GM21423 (cell line): Measurements from ENCODE around the gene TMEM156.
"Not testable (repeated sequence)": the region's sequence is repeated elsewhere in the genome, so short reads cannot be mapped to it uniquely, and the experiment has no call there.

Source experiments
- ATAC-seq: cut with Tn5 transposase; IDR thresholded peaks from one replicate; pipeline ENCODE4 v1.9.1; 2021; ENCODE audit warnings: mild to moderate bottlenecking, moderate library complexity; ENCODE audit not compliant: unreplicated experiment

Gene TMEM156

GRCh38 chr4:38994135-38994534 is 38.1 kb downstream of the TMEM156 start:
- ATAC-seq: no peak

GRCh38 chr4:38993683-38994082 is 38.5 kb downstream of the TMEM156 start:
- no peak for ATAC-seq

- ATAC-seq: no peak
These were observed 42.0 kb downstream of the TMEM156 start for GRCh38 chr4:38990241-38990640.

- ATAC-seq: no peak
These were observed 42.7 kb downstream of the TMEM156 start for GRCh38 chr4:38989487-38989886.

GRCh38 chr4:38988353-38988752 is 43.9 kb downstream of the TMEM156 start:
- not testable (repeated sequence) for ATAC-seq

GRCh38 chr4:38987491-38987890 is 44.7 kb downstream of the TMEM156 start:
- no peak for ATAC-seq

- no peak for ATAC-seq
These were observed 46.7 kb downstream of the TMEM156 start for GRCh38 chr4:38985410-38986100.

- no peak for ATAC-seq
These were observed 48.2 kb downstream of the TMEM156 start for GRCh38 chr4:38983787-38984598.

GRCh38 chr4:38983291-38983690 is 48.9 kb downstream of the TMEM156 start:
- no peak for ATAC-seq

- no peak for ATAC-seq
These were observed 49.7 kb downstream of the TMEM156 start for GRCh38 chr4:38982361-38983095.

- no peak for ATAC-seq
These were observed 51.1 kb downstream of the TMEM156 start for GRCh38 chr4:38980903-38981676.

- no peak for ATAC-seq
These were observed 52.5 kb downstream of the TMEM156 start for GRCh38 chr4:38979511-38980230.

- ATAC-seq: no peak
These were observed 53.1 kb downstream of the TMEM156 start for GRCh38 chr4:38979081-38979480.

- ATAC-seq: no peak
These were observed 55.9 kb downstream of the TMEM156 start for GRCh38 chr4:38976308-38976707.

- no peak for ATAC-seq
These were observed 63.5 kb downstream of the TMEM156 start for GRCh38 chr4:38968668-38969067.

GRCh38 chr4:38967260-38968095 is 64.7 kb downstream of the TMEM156 start:
- no peak for ATAC-seq

- ATAC-seq: no peak
These were observed 66.3 kb downstream of the TMEM156 start for GRCh38 chr4:38965866-38966265.

- ATAC-seq: no peak
These were observed 67.0 kb downstream of the TMEM156 start for GRCh38 chr4:38964942-38965775.
